Hepatocyte (in vitro differentiated cells): ENCODE measurements around the gene URI1.

ENCODE experiments used
- EZH2 ChIP-seq: fragments of 200-600 bp; sonication (generic); IDR thresholded peaks from 2 replicates; pipeline ENCODE4 v1.6.1; 2016; ENCODE audit warnings: antibody characterized with exemption, mild to moderate bottlenecking, borderline replicate concordance
- EZH2phosphoT487 ChIP-seq: fragments of 200-600 bp; sonication (generic); IDR thresholded peaks from one replicate; pipeline ENCODE4 v1.6.1; 2018; ENCODE audit warnings: antibody characterized with exemption, mild to moderate bottlenecking, low read depth, moderate library complexity; ENCODE audit not compliant: unreplicated experiment, severe bottlenecking
- TF ChIP-seq, protein P1 (sequence below): fragments of 200-600 bp; sonication (generic); IDR thresholded peaks from 2 replicates; pipeline ENCODE4 v1.5.1; 2016; ENCODE audit warnings: antibody characterized with exemption, mild to moderate bottlenecking; ENCODE audit not compliant: poor library complexity

DNA sequence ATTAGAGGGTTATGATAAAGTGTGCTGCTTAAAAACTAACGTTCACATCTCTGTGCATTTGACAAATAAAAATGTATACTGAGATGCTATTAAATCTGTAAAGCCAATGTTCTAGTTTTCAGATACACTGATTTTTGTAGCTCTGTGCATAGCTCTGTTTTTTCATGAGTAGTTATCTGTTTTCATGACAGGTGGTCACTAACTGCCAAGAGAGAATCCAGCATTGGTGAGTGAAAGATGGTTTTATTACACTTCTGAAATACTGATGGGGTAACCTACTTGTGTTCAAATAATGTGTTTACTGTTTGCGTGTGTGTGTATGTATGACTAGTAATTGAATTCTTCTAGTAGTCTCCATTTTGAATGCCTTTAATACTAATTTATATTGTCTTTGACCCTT is 29.0 kb downstream of the URI1 start:
- TF ChIP-seq EZH2 (no peak), EZH2phosphoT487 (no peak)
- TF ChIP-seq, protein P1, sequence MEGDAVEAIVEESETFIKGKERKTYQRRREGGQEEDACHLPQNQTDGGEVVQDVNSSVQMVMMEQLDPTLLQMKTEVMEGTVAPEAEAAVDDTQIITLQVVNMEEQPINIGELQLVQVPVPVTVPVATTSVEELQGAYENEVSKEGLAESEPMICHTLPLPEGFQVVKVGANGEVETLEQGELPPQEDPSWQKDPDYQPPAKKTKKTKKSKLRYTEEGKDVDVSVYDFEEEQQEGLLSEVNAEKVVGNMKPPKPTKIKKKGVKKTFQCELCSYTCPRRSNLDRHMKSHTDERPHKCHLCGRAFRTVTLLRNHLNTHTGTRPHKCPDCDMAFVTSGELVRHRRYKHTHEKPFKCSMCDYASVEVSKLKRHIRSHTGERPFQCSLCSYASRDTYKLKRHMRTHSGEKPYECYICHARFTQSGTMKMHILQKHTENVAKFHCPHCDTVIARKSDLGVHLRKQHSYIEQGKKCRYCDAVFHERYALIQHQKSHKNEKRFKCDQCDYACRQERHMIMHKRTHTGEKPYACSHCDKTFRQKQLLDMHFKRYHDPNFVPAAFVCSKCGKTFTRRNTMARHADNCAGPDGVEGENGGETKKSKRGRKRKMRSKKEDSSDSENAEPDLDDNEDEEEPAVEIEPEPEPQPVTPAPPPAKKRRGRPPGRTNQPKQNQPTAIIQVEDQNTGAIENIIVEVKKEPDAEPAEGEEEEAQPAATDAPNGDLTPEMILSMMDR: no peak
